Right lobe of liver (tissue), 6 donors: Measurements from ENCODE around the gene HOXA10. TPM values are rescaled to one million over a fixed set of nuclear protein-coding genes. Genes with fewer than 3 reads are reported as not detected.

Experiments used
- ATAC-seq, 4 donors: fragments of 200-7000 bp; cut with Tn5 transposase; one replicate each; pipeline ENCODE4 v1.9.1; 2020; ENCODE audit warnings: mild to moderate bottlenecking in 4 of 4, moderate library complexity in 4 of 4
- DNase-seq, 3 donors: peaks; one replicate each; pipeline ENCODE4 v3.0.0-alpha.2; 2020
- H3K27ac ChIP-seq, 3 donors: fragments of 200-600 bp; one replicate each; pipeline ENCODE4 v1.8.0; 2022
- H3K27me3 ChIP-seq, 2 donors: fragments of 200-600 bp; one replicate each; pipeline ENCODE4 v1.8.0; 2022
- H3K36me3 ChIP-seq, 4 donors: fragments of 200-600 bp; sonication (generic) in 1 of 4; one replicate each; pipeline versions ENCODE4 v1.5.1 to v1.8.0; 2017 to 2022; ENCODE audit warnings: control low read depth in 1 of 4
- H3K4me1 ChIP-seq, 4 donors: fragments of 200-600 bp; sonication (generic) in 1 of 4; one replicate each; pipeline versions ENCODE4 v1.5.1 to v1.8.0; 2017 to 2022; ENCODE audit warnings: control low read depth in 1 of 4
- H3K4me3 ChIP-seq, 3 donors: fragments of 200-600 bp; one replicate each; pipeline ENCODE4 v1.8.0; 2022
- H3K9me3 ChIP-seq, 4 donors: fragments of 200-600 bp; sonication (generic) in 1 of 4; one replicate each; pipeline versions ENCODE4 v1.5.1 to v1.8.0; 2017 to 2022; ENCODE audit warnings: control low read depth in 1 of 4
- POLR2A ChIP-seq: fragments of 450-650 bp; IDR thresholded peaks from one replicate; pipeline ENCODE4 v1.6.1; 2017; ENCODE audit warnings: antibody characterized with exemption, mild to moderate bottlenecking
- WGBS: methylation state at CpG from one replicate; pipeline ENCODE4 v1.1.6; 2018; ENCODE audit warnings: low coverage, low lambda C conversion rate; ENCODE audit not compliant: insufficient coverage; ENCODE audit errors: missing lambda C conversion rate; 5-methylcytosine and 5-hydroxymethylcytosine counted together
- intact Hi-C, 2 donors: fragments of 100-400 bp; cut with DNase I; formaldehyde crosslinking; loops; one replicate each; pipeline versions ENCODE4 v1.11.2 to v1.14.1; 2022
- total RNA-seq, 6 experiments: library from RNA; depleted of rRNA in 2 of 6; stranded (reverse); fragments of >200 nt in 2 of 6; fragmentation: NEBNext Ultra II Directional in 3 of 6; extraction: Animal tissue kit (Norgen Biotek cat#: 25700) in 3 of 6; gene quantifications; one replicate each; pipeline versions ENCODE4 v1.1.0 to v1.2.4, GENCODE V29; 2016 to 2023
- TF ChIP-seq, protein P1 (sequence below), 4 donors: fragments of 200-600 bp in 3 of 4; fragments of 450-650 bp in 1 of 4; IDR thresholded peaks; one replicate each; pipeline versions ENCODE4 v1.5.1 to v1.8.0; 2016 to 2022; ENCODE audit warnings: antibody characterized with exemption in 4 of 4, mild to moderate bottlenecking in 2 of 4
- donor health status: DM: no; HTN: yes; CAD: no.
- donor health status: DM: no; HTN: no; CAD: no.
- donor health status: DM: no; HTN: no; CAD: no.
- donor health status: DM: no; HTN: yes; CAD: no.
- donor health status: DM: no; HTN: yes; CAD: no.

Gene HOXA10
- total RNA-seq, 6 experiments from 2014 or later, result not detected

DNA sequence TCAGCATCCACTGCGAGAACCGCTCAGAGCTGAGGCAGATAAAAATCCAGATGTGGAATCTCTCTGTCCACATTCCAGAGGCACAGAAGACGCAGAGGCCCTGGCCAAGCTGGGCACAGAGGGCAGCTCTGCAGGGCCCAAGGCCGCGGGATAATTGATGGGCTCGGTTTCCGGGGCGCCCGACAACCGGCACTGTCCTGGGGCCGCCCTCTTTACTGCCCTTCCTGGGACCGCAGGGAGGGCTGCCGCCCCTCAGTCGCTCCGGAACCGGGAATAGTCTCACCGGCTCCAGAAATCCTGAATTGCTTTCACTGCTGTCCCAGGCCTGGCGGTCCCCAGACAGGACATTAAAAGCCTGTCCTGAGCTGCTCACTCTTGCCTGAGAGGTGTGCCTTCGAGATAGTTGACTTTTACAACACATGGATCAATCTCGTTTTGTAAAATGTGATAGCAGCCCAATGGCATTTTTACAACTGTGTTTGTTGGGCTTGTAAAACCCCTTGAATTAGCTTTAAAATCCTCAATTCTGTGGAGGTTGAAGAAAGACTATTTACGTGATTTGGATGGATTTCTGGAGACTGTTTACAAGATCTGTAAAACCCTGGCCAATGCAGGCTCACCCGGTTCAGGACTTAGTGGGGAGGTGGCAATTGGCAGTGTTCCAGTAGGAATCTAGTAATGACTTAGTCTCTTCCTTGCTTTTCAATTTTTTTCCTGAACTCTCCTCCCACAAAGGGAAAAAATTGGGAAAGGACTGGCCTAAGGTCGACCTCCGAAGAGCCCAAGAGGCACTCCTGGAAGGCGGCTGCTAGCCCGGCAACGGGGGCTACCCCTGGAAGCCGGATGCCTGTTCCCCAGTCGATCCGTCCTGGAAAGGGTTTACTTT is 25.1 kb downstream of the HOXA10 start:
- DNase-seq (no peak), ATAC-seq (no peak)
- 23% methylated on average over 24 of the region's 30 CpGs for WGBS
- Histone ChIP-seq H3K4me1 (peaks cover 0 to 5% (median 3%) of the 10 kb centered on the region in 4 donors), H3K9me3 (no peaks in the 10 kb centered on the region), H3K27ac (no peak overlapping the region), H3K36me3 (no peaks in the 10 kb centered on the region), H3K27me3 (peaks cover 23 to 68% of the 10 kb centered on the region in 2 donors), H3K4me3 (no peak overlapping the region)
- intact Hi-C loops, result no loop called here
- TF ChIP-seq, protein P1, sequence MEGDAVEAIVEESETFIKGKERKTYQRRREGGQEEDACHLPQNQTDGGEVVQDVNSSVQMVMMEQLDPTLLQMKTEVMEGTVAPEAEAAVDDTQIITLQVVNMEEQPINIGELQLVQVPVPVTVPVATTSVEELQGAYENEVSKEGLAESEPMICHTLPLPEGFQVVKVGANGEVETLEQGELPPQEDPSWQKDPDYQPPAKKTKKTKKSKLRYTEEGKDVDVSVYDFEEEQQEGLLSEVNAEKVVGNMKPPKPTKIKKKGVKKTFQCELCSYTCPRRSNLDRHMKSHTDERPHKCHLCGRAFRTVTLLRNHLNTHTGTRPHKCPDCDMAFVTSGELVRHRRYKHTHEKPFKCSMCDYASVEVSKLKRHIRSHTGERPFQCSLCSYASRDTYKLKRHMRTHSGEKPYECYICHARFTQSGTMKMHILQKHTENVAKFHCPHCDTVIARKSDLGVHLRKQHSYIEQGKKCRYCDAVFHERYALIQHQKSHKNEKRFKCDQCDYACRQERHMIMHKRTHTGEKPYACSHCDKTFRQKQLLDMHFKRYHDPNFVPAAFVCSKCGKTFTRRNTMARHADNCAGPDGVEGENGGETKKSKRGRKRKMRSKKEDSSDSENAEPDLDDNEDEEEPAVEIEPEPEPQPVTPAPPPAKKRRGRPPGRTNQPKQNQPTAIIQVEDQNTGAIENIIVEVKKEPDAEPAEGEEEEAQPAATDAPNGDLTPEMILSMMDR (IDR thresholded peaks at IDR 0.05), result no peak
- no peak for TF ChIP-seq POLR2A

DNA sequence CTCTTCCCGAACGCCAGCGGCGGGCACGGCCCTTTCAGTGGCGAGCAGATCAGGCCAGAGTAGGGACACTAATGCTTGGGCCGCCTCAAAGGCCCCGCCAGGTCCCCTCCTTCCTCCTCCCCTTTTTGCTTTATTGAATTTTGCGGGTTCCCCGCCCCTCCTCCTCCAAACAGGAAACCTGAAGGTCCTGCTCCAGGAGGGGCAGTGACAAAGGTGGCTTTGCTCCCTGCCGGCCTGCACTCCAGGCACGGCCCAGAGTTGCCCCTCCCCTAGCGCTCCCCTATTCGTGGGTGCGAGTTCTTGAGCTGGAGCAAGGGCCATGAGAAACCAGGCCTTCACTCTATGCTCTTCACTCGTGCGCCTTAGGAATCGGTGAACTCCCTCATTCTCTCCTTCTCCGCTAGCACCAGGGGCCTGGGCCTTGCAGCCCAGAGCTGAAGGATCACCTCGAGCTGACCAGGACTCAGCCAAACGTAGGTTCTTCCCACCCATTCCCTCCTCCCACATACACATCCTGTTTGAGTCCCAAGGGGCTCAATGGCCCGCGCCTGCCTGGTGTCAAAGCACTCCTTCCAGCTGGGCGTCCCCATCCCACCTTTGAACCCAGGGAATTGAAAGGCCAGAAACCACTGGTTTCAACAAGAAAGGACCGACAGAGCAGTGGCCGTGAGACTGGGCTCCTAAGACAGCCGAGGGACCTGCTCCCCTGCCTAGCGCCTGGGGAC is 25.9 kb downstream of the HOXA10 start:
- H3K36me3 ChIP-seq, result no peaks in the 10 kb centered on the region
- intact Hi-C loops, result no loop called here
- H3K27ac ChIP-seq, result no peak overlapping the region
- TF ChIP-seq POLR2A, result no peak
- TF ChIP-seq, protein P1 (IDR thresholded peaks at IDR 0.05), result no peak
- 18% methylated on average over 11 of the region's 28 CpGs for WGBS
- H3K27me3 ChIP-seq, result peaks cover 18 to 68% of the 10 kb centered on the region in 2 donors
- H3K9me3 ChIP-seq, result no peaks in the 10 kb centered on the region
- H3K4me3 ChIP-seq, result peak overlapping the region in 2 of 3 donors; percentile 9 to 31
- H3K4me1 ChIP-seq, result peaks cover 0 to 5% (median 3%) of the 10 kb centered on the region in 4 donors
- no peak for ATAC-seq
- DNase-seq, result no peak

DNA sequence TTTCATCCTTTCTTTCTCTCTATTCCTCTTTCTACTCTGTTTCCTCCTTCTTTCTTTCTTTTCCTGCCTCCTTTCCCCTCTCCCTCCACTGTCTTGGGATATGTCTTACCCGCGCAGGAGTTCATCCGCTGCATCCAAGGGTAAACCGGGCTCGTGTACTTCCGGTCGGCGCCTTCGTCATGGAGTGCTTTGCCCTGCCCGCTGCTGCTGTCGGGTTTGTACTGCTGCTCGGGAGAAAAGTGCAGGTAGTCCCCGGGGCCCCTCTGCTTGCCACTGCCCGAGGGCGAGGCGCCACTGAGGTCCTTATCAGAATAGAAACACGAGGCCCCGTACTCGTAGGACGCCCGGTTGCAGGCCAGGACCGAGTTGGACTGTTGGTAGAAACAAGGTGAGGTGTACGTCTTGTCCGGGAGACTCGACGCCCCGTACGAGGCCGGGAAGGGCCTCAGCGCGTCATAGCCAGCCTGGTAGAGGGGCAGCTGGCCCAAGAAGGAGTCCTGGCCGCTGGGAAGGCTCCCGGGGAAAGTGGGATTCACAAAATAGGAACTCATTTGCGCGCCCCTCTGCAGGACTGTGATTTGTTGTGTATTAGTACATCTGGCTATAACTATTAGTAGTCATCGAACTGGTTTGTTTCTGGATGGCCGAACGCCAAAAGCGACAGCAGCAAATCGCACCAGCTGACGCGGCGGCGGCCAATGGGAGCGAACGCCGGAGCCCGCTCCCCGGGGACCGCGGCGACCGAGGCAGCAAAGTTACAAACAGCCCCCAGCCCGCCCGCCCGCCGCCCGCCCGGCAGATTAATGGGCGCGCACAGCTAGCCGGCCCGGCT is 26.7 kb downstream of the HOXA10 start, which contains the start of gene HOXA6:
HOXA6 (minus strand) TSS at position 576 of the 832 bp plus-strand sequence; CDS start at position 551, 25 bp downstream.
- 13% methylated on average over 31 of the region's 63 CpGs for WGBS
- H3K27ac ChIP-seq, result no peak within 1 kb of the TSS
- peak in 1 of 3 donors; percentile 54 for DNase-seq

More for the DNA sequence above, 26.7 kb downstream of the HOXA10 start, which contains the start of gene HOXA6:
- Histone ChIP-seq H3K9me3 (no peaks in the 10 kb centered on the region), H3K36me3 (no peaks in the 10 kb centered on the region), H3K4me1 (peaks cover 0 to 5% (median 3%) of the 10 kb centered on the region in 4 donors), H3K27me3 (peaks cover 14 to 68% of the 10 kb centered on the region in 2 donors), H3K4me3 (peak within 1 kb of the TSS in 2 of 3 donors; percentile 9 to 31)
- no peak for ATAC-seq
- intact Hi-C loops, result no loop called here
- TF ChIP-seq, protein P1 (IDR thresholded peaks at IDR 0.05), result no peak
- TF ChIP-seq POLR2A, result no peak
